ENCODE results near the gene SPOCD1. TPM values are rescaled to one million over a fixed set of nuclear protein-coding genes. Genes with fewer than 3 reads are reported as not detected.

The SPOCD1 gene
- total RNA-seq, 1 experiment from 2014 or later = 10.2 TPM

- Histone ChIP-seq H3K79me2 (ENCODE audit: low read depth) (peaks cover 28% of the 10 kb centered on the region), H2AFZ (no peak overlapping the region), H3K9me3 (ENCODE audit: insufficient read depth, low read depth) (no peaks in the 10 kb centered on the region), H3F3A (ENCODE audit: insufficient read depth, low read depth) (peaks cover 26% of the 10 kb centered on the region), H3K27ac (no peak overlapping the region), H3K4me2 (peak overlapping the region; percentile 99), H4K20me1 (ENCODE audit: insufficient read depth) (no peaks in the 10 kb centered on the region), H3K4me3 (peak overlapping the region; percentile 63; the same call in 1 of the 2 replicates), H3K4me1 (replicated peaks; ENCODE audit: insufficient read depth) (peaks cover 35% of the 10 kb centered on the region), H3K36me3 (ENCODE audit: low read depth) (no peaks in the 10 kb centered on the region), H3K9me2 (ENCODE audit: insufficient read depth) (no peaks in the 10 kb centered on the region), H3K27me3 (ENCODE audit: insufficient read depth, low read depth) (no peaks in the 10 kb centered on the region)
- no peak for DNase-seq
- ChIA-PET POLR2A (ENCODE audit: unreplicated experiment) (no interaction called here), CTCF (no interaction called here)
- intact Hi-C loops (cut with micrococcal nuclease; ENCODE audit: unreplicated experiment) = loop anchor here (10.0 kb wide), 1 partner anchor 618 kb away; no protein-coding TSS in a partner anchor
- no peak for TF ChIP-seq EZH2 (IDR thresholded peaks at IDR 0.05; ENCODE audit: low read depth)
- BruUV-seq (replicated peaks) = no TSS peak
These were observed 19.1 kb downstream of the SPOCD1 start for GRCh38 chr1:31796707-31797106.

DNA sequence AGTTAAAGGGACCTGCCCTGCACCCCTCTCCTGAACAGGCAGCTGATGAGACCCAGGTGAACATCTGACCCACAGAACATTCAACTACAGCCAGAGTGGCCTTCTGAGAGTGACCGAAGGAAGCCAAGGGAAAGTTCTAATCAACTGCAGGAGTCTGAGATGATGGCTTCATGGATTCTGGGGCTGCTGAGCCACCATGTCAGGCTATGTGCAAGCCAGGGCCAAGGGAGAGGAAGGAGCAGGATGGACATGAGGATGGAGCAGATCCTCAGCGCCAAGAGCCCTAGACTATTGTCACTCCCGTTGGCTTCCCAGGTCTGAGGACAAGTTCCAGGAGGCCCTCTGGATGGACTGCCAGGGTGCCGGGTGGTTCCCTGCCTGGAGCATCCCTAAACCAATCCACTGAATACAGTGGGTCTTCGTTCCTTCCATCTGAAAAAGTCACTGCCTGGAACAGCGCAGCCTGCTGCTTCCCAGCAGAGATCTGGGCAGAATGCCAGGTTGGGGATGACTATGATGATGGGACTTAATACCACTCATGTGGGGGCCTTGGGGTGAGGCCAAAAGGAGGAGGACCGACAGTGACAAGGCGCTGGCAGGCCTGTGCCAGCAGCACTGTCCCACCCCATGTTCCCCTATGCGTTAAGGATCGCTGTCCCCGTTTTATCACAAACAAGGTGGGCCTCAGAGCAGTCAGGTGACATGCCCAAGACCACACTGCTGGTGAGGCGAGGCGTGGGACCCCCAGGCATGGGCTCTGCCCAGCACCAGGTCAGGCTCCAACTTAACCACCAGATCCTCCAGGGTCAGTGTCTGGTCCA is 19.8 kb downstream of the SPOCD1 start:
- no peaks in the 10 kb centered on the region for H3K9me3 ChIP-seq (ENCODE audit: insufficient read depth, low read depth)
- H3K27me3 ChIP-seq (ENCODE audit: insufficient read depth, low read depth) = no peaks in the 10 kb centered on the region
- no peak for DNase-seq
- intact Hi-C loops (cut with micrococcal nuclease; ENCODE audit: unreplicated experiment) = loop anchor here (10.0 kb wide), 1 partner anchor 619 kb away; no protein-coding TSS in a partner anchor
- H2AFZ ChIP-seq = no peak overlapping the region
- no peaks in the 10 kb centered on the region for H4K20me1 ChIP-seq (ENCODE audit: insufficient read depth)
- no TSS peak for BruUV-seq (replicated peaks)
- no peak overlapping the region for H3K27ac ChIP-seq
- H3K4me2 ChIP-seq = peak overlapping the region; percentile 99; the same call in 1 of the 2 replicates
- no peak for TF ChIP-seq EZH2 (IDR thresholded peaks at IDR 0.05; ENCODE audit: low read depth)
- TF ChIP-seq, protein P1, sequence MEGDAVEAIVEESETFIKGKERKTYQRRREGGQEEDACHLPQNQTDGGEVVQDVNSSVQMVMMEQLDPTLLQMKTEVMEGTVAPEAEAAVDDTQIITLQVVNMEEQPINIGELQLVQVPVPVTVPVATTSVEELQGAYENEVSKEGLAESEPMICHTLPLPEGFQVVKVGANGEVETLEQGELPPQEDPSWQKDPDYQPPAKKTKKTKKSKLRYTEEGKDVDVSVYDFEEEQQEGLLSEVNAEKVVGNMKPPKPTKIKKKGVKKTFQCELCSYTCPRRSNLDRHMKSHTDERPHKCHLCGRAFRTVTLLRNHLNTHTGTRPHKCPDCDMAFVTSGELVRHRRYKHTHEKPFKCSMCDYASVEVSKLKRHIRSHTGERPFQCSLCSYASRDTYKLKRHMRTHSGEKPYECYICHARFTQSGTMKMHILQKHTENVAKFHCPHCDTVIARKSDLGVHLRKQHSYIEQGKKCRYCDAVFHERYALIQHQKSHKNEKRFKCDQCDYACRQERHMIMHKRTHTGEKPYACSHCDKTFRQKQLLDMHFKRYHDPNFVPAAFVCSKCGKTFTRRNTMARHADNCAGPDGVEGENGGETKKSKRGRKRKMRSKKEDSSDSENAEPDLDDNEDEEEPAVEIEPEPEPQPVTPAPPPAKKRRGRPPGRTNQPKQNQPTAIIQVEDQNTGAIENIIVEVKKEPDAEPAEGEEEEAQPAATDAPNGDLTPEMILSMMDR (conservative IDR thresholded peaks at IDR 0.05) = no peak
- H3F3A ChIP-seq (ENCODE audit: insufficient read depth, low read depth) = peaks cover 26% of the 10 kb centered on the region
- CTCF ChIA-PET = no interaction called here
- H3K9me2 ChIP-seq (ENCODE audit: insufficient read depth) = no peaks in the 10 kb centered on the region
- no peaks in the 10 kb centered on the region for H3K36me3 ChIP-seq (ENCODE audit: low read depth)
- peaks cover 35% of the 10 kb centered on the region for H3K4me1 ChIP-seq (replicated peaks; ENCODE audit: insufficient read depth)
- H3K79me2 ChIP-seq (ENCODE audit: low read depth) = peaks cover 28% of the 10 kb centered on the region
- POLR2A ChIA-PET (ENCODE audit: unreplicated experiment) = no interaction called here
- no peak overlapping the region for H3K4me3 ChIP-seq

DNA sequence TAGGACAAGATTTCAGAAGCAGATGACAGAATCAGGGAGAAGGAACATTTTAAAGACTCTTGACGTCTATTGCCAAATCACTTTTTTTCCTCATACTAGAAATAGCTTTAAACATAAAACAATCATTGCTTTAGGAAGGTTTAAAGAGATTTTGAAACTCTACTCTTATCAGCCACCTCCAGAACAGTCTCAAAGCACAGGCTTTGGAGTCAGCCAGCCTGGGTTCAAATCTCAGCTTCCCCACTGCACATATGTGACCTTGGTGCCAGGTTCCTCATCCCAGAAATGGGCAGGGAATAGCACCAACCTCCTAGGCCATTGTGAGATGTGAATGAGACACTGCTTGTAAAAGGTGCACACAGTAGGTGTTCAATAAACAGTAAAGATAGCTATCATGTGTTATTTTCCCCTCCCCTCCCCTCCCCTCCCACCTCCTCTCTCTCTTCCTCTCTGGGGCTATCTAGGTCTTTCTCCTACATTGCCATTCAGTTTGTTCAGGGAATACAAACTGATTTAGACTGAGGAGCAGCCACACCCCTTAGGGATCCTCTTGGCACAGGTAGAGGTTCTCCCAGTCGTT is 20.6 kb downstream of the SPOCD1 start:
- no peak for TF ChIP-seq EZH2 (IDR thresholded peaks at IDR 0.05; ENCODE audit: low read depth)
- TF ChIP-seq, protein P1 (conservative IDR thresholded peaks at IDR 0.05) = no peak
- ChIA-PET CTCF (no interaction called here), POLR2A (ENCODE audit: unreplicated experiment) (no interaction called here)
- Histone ChIP-seq H3K79me2 (ENCODE audit: low read depth) (peaks cover 28% of the 10 kb centered on the region), H3K4me3 (no peak overlapping the region), H3K4me2 (no peak overlapping the region), H3K27me3 (ENCODE audit: insufficient read depth, low read depth) (no peaks in the 10 kb centered on the region), H3K9me2 (ENCODE audit: insufficient read depth) (no peaks in the 10 kb centered on the region), H3K36me3 (ENCODE audit: low read depth) (no peaks in the 10 kb centered on the region), H3K9me3 (ENCODE audit: insufficient read depth, low read depth) (no peaks in the 10 kb centered on the region), H2AFZ (no peak overlapping the region), H4K20me1 (ENCODE audit: insufficient read depth) (no peaks in the 10 kb centered on the region), H3K27ac (no peak overlapping the region), H3F3A (ENCODE audit: insufficient read depth, low read depth) (peaks cover 29% of the 10 kb centered on the region), H3K4me1 (replicated peaks; ENCODE audit: insufficient read depth) (peaks cover 34% of the 10 kb centered on the region)
- intact Hi-C loops (cut with micrococcal nuclease; ENCODE audit: unreplicated experiment) = loop anchor here (10.0 kb wide), 1 partner anchor 620 kb away; no protein-coding TSS in a partner anchor
- no TSS peak for BruUV-seq (replicated peaks)
- DNase-seq = no peak
